OCI-LY3 (cell line): Measurements from ENCODE around the gene ADGRG1.

Experiments used
- H2AFZ ChIP-seq: fragments of 200-600, 300-600 bp; shearing (Covaris generic); 2 replicates; pipeline ENCODE4 v1.6.0; 2014; ENCODE audit warnings: antibody characterized with exemption, low read depth, low read length
- H3K27ac ChIP-seq: fragments of 200-600, 300-600 bp; sonication (generic); 2 replicates; pipeline ENCODE4 v1.5.1; 2014; ENCODE audit warnings: mild to moderate bottlenecking, low read length, moderate library complexity, mixed read lengths
- H3K27me3 ChIP-seq: fragments of 200-600, 300-600 bp; sonication (generic); 2 replicates; pipeline ENCODE4 v1.6.1; 2014; ENCODE audit warnings: low read depth, low read length, mixed read lengths
- H3K36me3 ChIP-seq: fragments of 200-600, 300-600 bp; sonication (generic); replicated peaks from 2 replicates; pipeline ENCODE3; 2014; ENCODE audit warnings: low read depth, low read length, mixed read lengths
- H3K4me1 ChIP-seq: fragments of 300-600, 200-600 bp; sonication (generic); 2 replicates; pipeline ENCODE4 v1.6.1; 2014; ENCODE audit warnings: low read length, mixed read lengths
- H3K4me2 ChIP-seq: fragments of 200-600, 300-600 bp; sonication (generic); 2 replicates; pipeline ENCODE4 v1.6.1; 2014; ENCODE audit warnings: low read length, mixed read lengths
- H3K4me3 ChIP-seq: fragments of 300-600, 200-600 bp; sonication (generic); 2 replicates; pipeline ENCODE4 v1.5.1; 2014; ENCODE audit warnings: antibody characterized with exemption, mild to moderate bottlenecking, low read length, moderate library complexity
- H3K79me2 ChIP-seq: fragments of 300-600, 200-600 bp; shearing (Covaris generic); 2 replicates; pipeline ENCODE4 v1.6.1; 2014; ENCODE audit warnings: mild to moderate bottlenecking, low read length, mixed read lengths
- H3K9ac ChIP-seq: fragments of 300-600, 200-600 bp; shearing (Covaris generic); 2 replicates; pipeline ENCODE4 v1.6.0; 2014; ENCODE audit warnings: mild to moderate bottlenecking, low read length, moderate library complexity
- H3K9me3 ChIP-seq: fragments of 200-600, 300-600 bp; shearing (Covaris generic); 2 replicates; pipeline ENCODE4 v1.6.1; 2014; ENCODE audit warnings: low read length, mixed read lengths; ENCODE audit not compliant: insufficient read depth
- H4K20me1 ChIP-seq: fragments of 200-600, 300-600 bp; sonication (generic); 2 replicates; pipeline ENCODE4 v1.6.1; 2016; ENCODE audit warnings: low read length, mixed read lengths; ENCODE audit not compliant: insufficient read depth
- CTCF ChIP-seq: fragments of 200-600, 300-600 bp; sonication (generic); IDR thresholded peaks from 2 replicates; pipeline ENCODE4 v1.5.1; 2014; ENCODE audit warnings: antibody characterized with exemption, low read length, low read depth
- EZH2phosphoT487 ChIP-seq: fragments of 200-600 bp; shearing (Covaris generic); IDR thresholded peaks from 2 replicates; pipeline ENCODE4 v1.6.1; 2018; ENCODE audit warnings: antibody characterized with exemption, mixed run types, low read depth

ADGRG1 gene

GRCh38 chr16:57609541-57610401 is 18.7 kb upstream of the ADGRG1 start:
- H3K9ac ChIP-seq, result no peak overlapping the region

GRCh38 chr16:57610611-57611010 is 17.8 kb upstream of the ADGRG1 start:
- TF ChIP-seq CTCF (no peak), EZH2phosphoT487 (no peak)
- H3K9ac ChIP-seq, result no peak overlapping the region
- no peak overlapping the region for H3K4me3 ChIP-seq
- H3K4me2 ChIP-seq, result peak overlapping the region; percentile 31; the same call in 1 of the 2 replicates
- H3K4me1 ChIP-seq, result peaks cover 21% of the 10 kb centered on the region
- H3K27ac ChIP-seq, result no peak overlapping the region
- no peaks in the 10 kb centered on the region for H3K36me3 ChIP-seq
- H3K27me3 ChIP-seq, result peaks cover 60% of the 10 kb centered on the region
- H3K9me3 ChIP-seq, result no peaks in the 10 kb centered on the region
- H3K79me2 ChIP-seq, result no peaks in the 10 kb centered on the region
- peaks cover 14% of the 10 kb centered on the region; the same call in 1 of the 2 replicates for H4K20me1 ChIP-seq
- no peak overlapping the region for H2AFZ ChIP-seq

More at GRCh38 chr16:57609541-57610401, 18.7 kb upstream of the ADGRG1 start:
- TF ChIP-seq EZH2phosphoT487, result no peak
- peak; percentile 33 for TF ChIP-seq CTCF
- H3K9me3 ChIP-seq, result no peaks in the 10 kb centered on the region
- H3K27ac ChIP-seq, result no peak overlapping the region
- H3K4me2 ChIP-seq, result peak overlapping the region; percentile 24
- H2AFZ ChIP-seq, result no peak overlapping the region
- H4K20me1 ChIP-seq, result peaks cover 14% of the 10 kb centered on the region; the same call in 1 of the 2 replicates
- no peak overlapping the region for H3K4me3 ChIP-seq
- no peaks in the 10 kb centered on the region for H3K79me2 ChIP-seq
- peaks cover 68% of the 10 kb centered on the region for H3K27me3 ChIP-seq
- H3K36me3 ChIP-seq, result no peaks in the 10 kb centered on the region
- peaks cover 21% of the 10 kb centered on the region for H3K4me1 ChIP-seq

GRCh38 chr16:57611181-57611580 is 17.2 kb upstream of the ADGRG1 start:
- Histone ChIP-seq H4K20me1 (peaks cover 14% of the 10 kb centered on the region; the same call in 1 of the 2 replicates), H3K4me1 (peaks cover 21% of the 10 kb centered on the region), H2AFZ (no peak overlapping the region), H3K4me3 (no peak overlapping the region), H3K27me3 (peaks cover 55% of the 10 kb centered on the region), H3K79me2 (no peaks in the 10 kb centered on the region), H3K9ac (no peak overlapping the region), H3K9me3 (no peaks in the 10 kb centered on the region), H3K36me3 (no peaks in the 10 kb centered on the region), H3K4me2 (peak overlapping the region; percentile 31), H3K27ac (no peak overlapping the region)
- TF ChIP-seq EZH2phosphoT487 (no peak), CTCF (no peak)

- Histone ChIP-seq H3K27ac (no peak overlapping the region), H3K9me3 (no peaks in the 10 kb centered on the region), H3K36me3 (no peaks in the 10 kb centered on the region), H3K4me1 (peaks cover 21% of the 10 kb centered on the region), H3K4me3 (no peak overlapping the region), H3K79me2 (no peaks in the 10 kb centered on the region), H4K20me1 (peaks cover 11% of the 10 kb centered on the region; the same call in 1 of the 2 replicates), H2AFZ (no peak overlapping the region), H3K9ac (no peak overlapping the region), H3K4me2 (peak overlapping the region; percentile 31), H3K27me3 (peaks cover 52% of the 10 kb centered on the region)
- TF ChIP-seq CTCF, result no peak
- no peak for TF ChIP-seq EZH2phosphoT487
These were observed 16.7 kb upstream of the ADGRG1 start for GRCh38 chr16:57611706-57612105.
